Chondrocyte (in vitro differentiated cells): Measurements from ENCODE around the gene MBOAT2. TPM values are rescaled to one million over a fixed set of nuclear protein-coding genes. Genes with fewer than 3 reads are reported as not detected.

Source experiments
- DNase-seq: peaks from one replicate; pipeline ENCODE4 v3.0.0; 2021; ENCODE audit warnings: mixed read lengths, low spot score
- H3K27ac Mint-ChIP-seq: one replicate; pipeline ENCODE4 v1.8.0; 2021; ENCODE audit warnings: mild to moderate bottlenecking, moderate library complexity, mixed read lengths; ENCODE audit not compliant: unreplicated experiment
- H3K27me3 Mint-ChIP-seq: 2 replicates; pipeline ENCODE4 v1.8.0; 2021; ENCODE audit warnings: low read depth, mixed read lengths
- H3K36me3 Mint-ChIP-seq: 2 replicates; pipeline ENCODE4 v1.8.0; 2021; ENCODE audit warnings: low read depth, mixed read lengths
- H3K4me1 Mint-ChIP-seq: 2 replicates; pipeline ENCODE4 v1.8.0; 2021; ENCODE audit warnings: low read depth, mild to moderate bottlenecking, mixed read lengths
- H3K4me3 Mint-ChIP-seq: one replicate; pipeline ENCODE4 v1.8.0; 2021; ENCODE audit warnings: mild to moderate bottlenecking, moderate library complexity, mixed read lengths; ENCODE audit not compliant: unreplicated experiment
- H3K9me3 Mint-ChIP-seq: 2 replicates; pipeline ENCODE4 v1.8.0; 2021; ENCODE audit warnings: low read depth, mixed read lengths
- CTCF ChIP-seq: fragments of 200-600 bp; sonication (generic); IDR thresholded peaks from 2 replicates; pipeline ENCODE4 v1.5.0; 2021; ENCODE audit warnings: antibody characterized with exemption, mild to moderate bottlenecking, moderate library complexity
- total RNA-seq: library from RNA; stranded (reverse); gene quantifications from 3 replicates; pipeline ENCODE4 v1.2.1, GENCODE V29; 2021

MBOAT2 gene
- total RNA-seq, 1 donor from 2014 or later: 40.2 TPM

- no peaks in the 10 kb centered on the region for H3K9me3 Mint-ChIP-seq
- no peaks in the 10 kb centered on the region for H3K27me3 Mint-ChIP-seq
- no peak overlapping the region for H3K4me3 Mint-ChIP-seq
- no peak for TF ChIP-seq CTCF
- H3K27ac Mint-ChIP-seq: no peak overlapping the region
- no peaks in the 10 kb centered on the region for H3K36me3 Mint-ChIP-seq
- peaks cover 14% of the 10 kb centered on the region for H3K4me1 Mint-ChIP-seq
- no peak for DNase-seq
These were observed 27.4 kb upstream of the MBOAT2 start for GRCh38 chr2:9030841-9031240.

GRCh38 chr2:9030190-9030589, 26.7 kb upstream of the MBOAT2 start:
- H3K36me3 Mint-ChIP-seq: no peaks in the 10 kb centered on the region
- H3K4me1 Mint-ChIP-seq: peaks cover 14% of the 10 kb centered on the region
- no peaks in the 10 kb centered on the region for H3K27me3 Mint-ChIP-seq
- TF ChIP-seq CTCF: no peak
- H3K27ac Mint-ChIP-seq: no peak overlapping the region
- H3K4me3 Mint-ChIP-seq: no peak overlapping the region
- no peak for DNase-seq
- H3K9me3 Mint-ChIP-seq: no peaks in the 10 kb centered on the region

GRCh38 chr2:9029721-9030120, 26.2 kb upstream of the MBOAT2 start:
- H3K36me3 Mint-ChIP-seq: no peaks in the 10 kb centered on the region
- H3K27me3 Mint-ChIP-seq: no peaks in the 10 kb centered on the region
- no peak overlapping the region for H3K4me3 Mint-ChIP-seq
- TF ChIP-seq CTCF: no peak
- no peak for DNase-seq
- H3K27ac Mint-ChIP-seq: no peak overlapping the region
- H3K9me3 Mint-ChIP-seq: no peaks in the 10 kb centered on the region
- peaks cover 14% of the 10 kb centered on the region for H3K4me1 Mint-ChIP-seq

- Mint-ChIP-seq H3K9me3 (no peaks in the 10 kb centered on the region), H3K4me1 (peaks cover 9% of the 10 kb centered on the region), H3K36me3 (no peaks in the 10 kb centered on the region), H3K27me3 (no peaks in the 10 kb centered on the region), H3K27ac (no peak overlapping the region), H3K4me3 (no peak overlapping the region)
- no peak for TF ChIP-seq CTCF
- DNase-seq: no peak
These were observed 24.4 kb upstream of the MBOAT2 start for GRCh38 chr2:9027884-9028283.

- no peak for TF ChIP-seq CTCF
- H3K4me1 Mint-ChIP-seq: peaks cover under 1% of the 10 kb centered on the region
- H3K4me3 Mint-ChIP-seq: no peak overlapping the region
- H3K9me3 Mint-ChIP-seq: no peaks in the 10 kb centered on the region
- H3K36me3 Mint-ChIP-seq: no peaks in the 10 kb centered on the region
- no peaks in the 10 kb centered on the region for H3K27me3 Mint-ChIP-seq
- H3K27ac Mint-ChIP-seq: no peak overlapping the region
- DNase-seq: no peak
These were observed 22.3 kb upstream of the MBOAT2 start for GRCh38 chr2:9025746-9026145.
